DMS79 (cell line): ENCODE data around the gene MRPS27.

Source experiments
- DNase-seq: peaks from one replicate; lab custom pipeline; 2025; lab: John Stamatoyannopoulos, UW

Gene MRPS27

DNA sequence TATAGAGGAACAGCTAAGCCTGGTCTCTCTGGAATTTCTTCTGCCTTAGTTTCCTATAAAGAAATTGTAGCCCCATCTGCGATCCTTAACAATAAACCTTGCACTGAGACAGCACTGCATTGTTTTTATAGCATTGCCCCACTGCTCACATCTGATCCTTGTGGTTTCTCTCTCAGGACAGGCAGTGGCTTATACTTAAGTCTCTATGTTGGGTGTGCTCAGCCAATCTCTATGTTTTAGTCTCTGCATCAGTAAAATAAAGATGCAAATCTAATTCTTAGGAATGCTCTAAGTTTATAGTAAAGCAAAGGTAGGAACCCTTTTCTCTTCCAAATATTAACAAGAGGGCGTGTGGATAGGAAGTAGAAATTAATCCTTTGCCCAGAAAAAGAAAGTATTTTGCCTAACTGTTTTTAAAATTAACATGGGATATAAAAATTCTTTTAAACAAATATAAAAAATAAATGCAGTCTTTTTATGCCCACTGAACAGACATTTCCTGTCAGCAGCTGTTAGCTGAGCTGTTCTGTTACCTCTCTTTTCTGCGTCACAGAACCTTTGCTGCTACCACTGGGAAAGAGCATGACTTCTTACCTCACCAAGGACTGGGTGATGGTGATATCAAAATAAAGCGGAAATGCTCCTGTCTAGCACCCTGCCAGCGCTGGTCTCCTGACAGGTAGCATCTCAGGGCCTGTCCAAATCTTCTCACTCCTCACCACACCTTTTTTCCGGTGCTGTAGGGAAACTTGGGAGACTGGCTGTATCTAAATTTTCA lies 29.5 kb downstream of the MRPS27 start:
- no peak for DNase-seq

DNA sequence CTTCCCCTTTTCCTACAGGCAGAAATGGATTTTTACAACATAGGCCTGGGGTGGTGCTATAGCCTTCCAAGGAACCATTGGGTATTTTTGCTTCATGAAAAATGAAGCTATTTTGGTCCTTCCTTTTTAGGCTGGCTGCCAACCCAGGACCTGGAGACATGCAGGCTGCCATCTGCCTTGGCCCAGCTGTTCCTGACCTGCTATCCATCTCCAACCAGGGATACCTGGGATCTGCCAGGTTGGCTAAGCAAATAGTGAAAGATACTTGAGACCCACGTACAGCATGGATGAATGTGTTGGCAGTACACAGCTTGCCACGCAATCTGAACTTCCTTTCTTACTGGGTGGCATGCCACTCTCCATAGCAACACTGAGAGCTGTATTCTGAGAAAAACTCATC lies 31.1 kb downstream of the MRPS27 start:
- peak; percentile 78 for DNase-seq

DNA sequence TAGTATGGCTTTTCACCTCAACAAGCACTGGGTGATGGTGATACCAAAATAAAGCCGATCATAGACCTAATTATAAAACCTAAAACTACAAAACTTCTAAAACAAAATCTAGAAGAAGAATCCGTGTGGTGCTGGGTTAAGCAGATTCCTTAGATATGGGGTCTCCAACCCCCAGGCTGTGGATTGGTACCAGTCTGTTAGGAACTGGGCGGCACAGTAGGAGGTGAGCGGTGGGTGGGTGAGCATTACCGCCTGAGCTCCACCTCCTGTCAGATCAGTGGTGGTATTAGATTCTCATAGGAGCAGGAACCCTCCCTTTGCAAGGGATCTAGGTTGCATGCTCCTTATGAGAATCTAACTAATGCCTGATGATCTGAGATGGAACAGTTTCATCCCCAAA lies 33.2 kb downstream of the MRPS27 start:
- no peak for DNase-seq

DNA sequence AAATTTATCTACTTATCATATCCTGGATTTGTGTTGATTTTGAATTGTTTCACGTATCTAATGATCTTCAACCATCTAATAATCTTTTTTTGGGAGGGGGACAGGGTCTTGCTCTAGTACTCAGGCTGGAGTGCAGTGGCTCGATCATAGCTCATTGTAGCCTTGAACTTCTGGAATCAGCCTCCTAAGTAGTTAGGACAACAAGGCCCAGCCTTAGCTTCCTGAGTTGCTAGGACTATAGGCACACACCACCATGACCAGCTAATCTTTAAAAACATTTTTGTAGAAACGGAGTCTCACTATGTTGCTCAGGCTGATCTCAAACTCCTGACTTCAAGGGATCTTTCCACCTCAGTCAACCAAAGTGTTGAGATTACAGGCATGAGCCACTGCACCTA lies 34.6 kb downstream of the MRPS27 start:
- no peak for DNase-seq

DNA sequence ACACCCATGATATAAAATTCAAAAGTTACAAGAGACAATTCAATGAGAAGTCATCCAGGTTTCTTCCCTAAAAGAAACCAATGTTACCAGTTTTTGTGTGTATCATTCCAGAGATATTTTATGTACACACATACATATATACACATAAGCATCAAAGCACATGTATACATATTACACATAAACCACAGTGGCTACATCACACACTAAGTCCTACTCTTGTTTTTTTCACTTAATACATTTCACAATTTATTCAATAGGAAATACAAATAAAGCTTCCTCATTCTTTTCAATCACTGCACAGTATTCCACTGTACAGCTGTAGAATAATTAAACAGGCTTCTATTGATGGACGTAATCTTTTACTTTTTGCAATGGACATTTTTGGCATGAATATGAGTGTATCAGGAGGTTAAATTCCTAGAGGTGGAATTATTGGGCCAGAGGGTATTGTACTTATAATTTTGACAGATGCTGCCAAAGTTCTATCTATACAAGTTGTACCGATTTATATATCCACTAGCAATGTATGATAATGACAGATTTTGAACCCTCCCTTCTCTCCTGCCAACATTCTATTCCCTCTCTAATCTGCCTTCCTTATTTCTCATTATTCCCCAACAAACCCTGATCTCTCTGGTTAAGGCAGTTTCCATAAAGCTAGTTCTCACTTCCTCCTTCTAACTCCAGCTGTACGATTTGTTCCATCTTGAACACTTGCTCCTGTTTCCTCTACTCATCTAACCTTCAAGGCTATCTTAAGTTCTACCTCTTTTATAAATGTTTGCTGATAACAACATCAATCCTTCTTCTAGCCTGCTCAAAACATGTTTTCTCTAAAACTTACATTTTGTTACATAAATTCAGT lies 35.2 kb downstream of the MRPS27 start:
- DNase-seq, result no peak

DNA sequence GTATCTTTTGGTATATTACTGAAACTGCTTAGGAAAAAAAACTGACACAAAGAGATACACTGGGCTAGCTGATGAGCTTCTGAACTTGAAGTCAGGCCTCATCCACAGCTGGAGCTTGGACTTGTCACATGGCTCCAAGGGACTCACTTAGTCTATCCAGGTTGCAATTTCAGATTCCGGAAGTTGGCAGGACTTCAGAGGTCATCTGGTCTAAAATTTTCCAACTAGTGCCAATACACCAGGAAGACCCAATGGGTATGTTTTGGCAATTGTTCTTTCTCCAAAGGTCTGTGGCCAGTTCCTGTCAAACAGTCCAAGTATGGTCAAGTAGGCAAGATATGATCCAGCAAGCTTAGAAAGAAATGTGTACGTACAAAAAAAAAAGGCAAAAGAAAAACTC lies 36.7 kb downstream of the MRPS27 start:
- no peak for DNase-seq

DNA sequence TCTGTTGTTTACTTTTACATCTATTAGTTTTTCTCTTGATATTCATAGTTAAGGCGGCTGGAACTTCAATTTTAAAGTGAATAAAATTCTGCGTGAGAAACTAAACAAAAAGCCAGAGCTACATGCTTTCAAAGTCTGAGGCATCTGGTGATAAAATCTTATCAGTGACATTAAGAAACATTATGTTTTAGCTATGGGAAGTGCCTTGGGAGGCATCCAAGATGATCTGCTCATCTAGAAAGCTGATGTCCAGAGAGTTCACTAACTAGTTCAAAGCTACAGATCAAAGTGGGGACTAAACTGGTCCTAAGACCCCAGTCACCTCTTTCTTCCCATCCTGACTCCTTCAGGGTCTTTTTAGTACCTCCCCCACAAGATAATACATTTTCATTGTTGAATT lies 37.2 kb downstream of the MRPS27 start:
- DNase-seq, result no peak

DNA sequence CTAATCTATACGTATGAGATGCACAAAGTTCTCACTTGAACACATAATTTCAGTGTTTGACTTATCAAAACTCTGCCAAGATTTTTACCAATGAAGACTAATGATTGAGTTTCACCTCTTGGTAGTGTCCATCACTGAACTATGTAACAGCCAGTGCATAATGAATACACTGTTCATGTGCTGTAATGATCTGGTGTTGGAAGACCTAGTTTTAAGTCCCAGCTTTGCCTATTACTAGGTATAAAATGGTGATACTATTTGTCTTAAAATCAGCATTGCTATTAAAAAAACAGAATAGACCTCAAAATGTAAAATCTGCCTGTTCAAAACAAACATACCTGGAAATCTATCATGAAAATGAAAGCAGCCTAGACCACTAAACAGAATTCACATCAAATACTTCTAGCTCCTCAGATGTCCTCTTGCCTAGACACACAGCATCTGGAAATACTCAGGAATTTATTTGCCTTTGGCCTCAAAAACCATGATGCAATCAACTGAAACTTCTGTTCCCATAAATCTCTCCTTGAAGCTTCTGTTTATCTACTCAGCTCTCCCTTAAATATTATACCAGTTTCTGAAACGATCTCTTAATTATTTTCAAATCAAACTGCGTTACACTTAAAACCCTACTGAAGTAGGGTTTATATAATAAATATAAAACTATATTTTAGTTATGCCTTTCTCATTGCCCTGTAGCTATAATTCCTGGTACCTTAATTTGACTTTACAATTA lies 38.1 kb downstream of the MRPS27 start:
- no peak for DNase-seq

DNA sequence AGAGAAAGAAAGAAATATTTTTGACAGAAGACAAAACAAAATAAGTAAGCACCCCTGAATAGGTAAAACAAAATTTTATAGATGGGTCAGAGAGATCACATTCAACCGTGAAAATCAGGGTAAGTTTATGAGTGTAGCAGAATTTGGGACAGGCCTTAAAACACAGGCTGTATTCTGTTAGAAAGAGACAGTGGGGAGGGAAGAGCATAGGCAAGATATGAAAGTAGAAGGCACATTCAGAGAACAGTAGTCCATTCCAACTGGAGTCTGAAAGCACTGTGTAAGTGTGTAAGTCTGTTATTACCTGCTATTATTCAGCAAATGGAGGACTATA lies 38.6 kb downstream of the MRPS27 start:
- no peak for DNase-seq

DNA sequence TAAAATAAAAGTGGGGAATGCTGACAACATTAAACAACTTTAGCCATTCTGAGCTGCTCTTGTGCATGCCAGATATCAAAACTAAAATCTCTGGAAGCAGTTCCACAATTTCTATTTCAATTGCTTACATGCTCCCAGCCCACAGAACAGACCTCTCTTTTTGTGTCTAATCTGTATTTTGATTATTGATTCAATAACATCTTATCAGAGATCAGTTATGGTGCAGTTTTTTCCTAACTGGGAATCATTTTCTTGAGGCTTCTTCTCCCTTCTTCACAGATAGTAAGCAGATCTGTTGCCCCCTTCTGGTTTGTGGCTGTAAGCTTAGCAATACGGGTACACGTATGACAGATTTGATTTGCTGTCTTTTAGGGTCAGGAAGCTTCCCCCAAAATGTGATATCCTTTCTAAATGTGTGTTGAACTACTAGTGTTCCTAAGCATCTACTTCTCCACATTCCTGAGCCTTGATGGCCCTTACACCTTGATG lies 39.4 kb downstream of the MRPS27 start:
- DNase-seq, result no peak

DNA sequence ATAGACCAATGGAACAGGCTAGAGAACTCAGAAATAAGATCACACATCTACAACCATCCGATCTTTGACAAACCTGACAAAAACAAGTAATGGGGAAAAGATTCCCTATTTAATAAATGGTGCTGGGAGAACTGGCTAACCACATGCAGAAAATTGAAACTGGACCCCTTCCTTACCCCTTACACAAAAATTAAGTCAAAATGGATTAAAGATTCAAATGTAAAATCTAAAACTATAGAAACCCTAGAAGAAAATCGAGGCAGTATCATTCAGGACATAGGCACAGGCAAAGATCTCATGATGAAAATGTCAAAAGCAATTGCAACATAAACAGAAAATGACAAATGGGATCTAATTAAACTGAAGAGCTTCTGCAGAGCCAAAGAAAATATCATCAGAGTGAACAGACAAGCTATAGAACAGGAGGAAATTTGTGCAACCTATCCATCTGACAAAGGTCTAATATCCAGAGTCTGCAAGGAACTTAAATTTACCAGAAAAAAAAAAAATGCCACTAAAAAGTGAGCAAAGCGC lies 43.8 kb downstream of the MRPS27 start:
- no peak for DNase-seq

DNA sequence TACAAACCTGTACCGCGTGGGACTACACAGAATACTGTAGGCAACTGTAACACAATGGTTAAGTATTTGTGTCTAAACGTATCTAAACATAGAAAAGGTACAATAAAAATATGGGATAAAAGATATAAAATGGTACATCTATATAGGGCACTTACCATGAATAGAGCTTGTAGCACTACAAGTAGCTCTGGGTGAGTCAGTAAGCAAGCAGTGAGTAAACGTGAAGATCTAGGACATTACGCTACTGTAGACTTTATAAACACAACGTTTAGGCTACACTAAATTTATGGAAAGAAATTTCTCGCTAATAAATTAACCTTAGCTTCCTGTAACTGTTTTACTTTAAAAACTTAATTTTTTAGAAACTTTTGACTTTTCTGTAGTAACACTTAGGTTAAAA lies 46.5 kb downstream of the MRPS27 start:
- DNase-seq, result no peak

DNA sequence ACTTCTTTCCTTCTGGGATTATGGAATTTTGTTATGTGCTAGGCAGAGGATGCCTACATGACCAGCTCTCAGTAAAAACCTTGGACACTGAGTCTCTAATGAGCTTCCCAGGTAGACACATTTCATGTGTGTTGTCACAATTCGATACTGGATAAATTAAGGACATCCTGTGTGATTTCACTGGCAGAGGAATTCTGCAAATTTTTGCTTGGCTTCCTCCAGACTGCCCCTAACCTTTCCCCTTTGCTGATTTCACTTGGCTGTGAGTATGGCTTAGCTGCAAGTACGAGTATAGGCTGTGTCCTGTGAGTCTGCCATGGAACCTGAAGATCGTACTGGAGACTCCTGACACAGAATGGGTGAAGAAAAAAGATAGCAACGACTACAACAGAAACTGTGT lies 47.6 kb downstream of the MRPS27 start:
- DNase-seq, result no peak

DNA sequence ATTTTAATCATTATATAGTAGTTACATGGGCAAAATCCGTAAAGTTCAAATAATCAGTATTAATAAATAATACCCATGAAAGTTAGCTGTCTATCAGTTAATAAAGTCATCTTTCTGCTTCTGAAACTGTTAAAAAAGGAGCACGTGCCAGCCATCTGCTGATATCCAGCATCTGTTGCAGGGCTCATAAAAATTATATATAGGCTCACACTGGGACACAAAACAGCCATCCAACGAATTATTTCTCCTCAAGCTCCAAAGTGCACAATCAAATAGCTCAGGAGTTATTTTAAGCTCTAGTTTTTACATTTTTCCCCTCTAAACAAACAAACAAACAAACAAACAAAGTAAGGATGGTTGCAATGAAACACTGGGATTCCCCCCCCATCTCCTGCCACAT lies 48.3 kb downstream of the MRPS27 start:
- no peak for DNase-seq

DNA sequence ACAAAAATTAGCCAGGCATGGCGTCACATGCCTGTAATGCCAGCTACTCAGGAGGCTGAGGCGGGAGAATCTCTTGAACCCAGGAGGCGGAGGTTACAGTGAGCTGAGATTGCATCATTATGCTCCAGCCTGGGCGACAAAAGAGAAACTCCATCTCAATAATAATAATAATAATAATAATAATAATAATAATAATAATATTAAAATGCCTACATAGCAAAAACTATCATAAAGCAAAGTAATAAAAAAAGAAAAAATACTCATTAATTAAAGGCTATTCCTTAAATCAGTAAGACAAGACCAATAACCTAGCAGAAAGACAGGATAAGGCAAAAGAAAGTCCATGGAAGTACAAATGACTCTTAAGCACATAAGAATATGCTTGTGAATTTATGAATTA lies 50.0 kb downstream of the MRPS27 start:
- DNase-seq, result no peak

DNA sequence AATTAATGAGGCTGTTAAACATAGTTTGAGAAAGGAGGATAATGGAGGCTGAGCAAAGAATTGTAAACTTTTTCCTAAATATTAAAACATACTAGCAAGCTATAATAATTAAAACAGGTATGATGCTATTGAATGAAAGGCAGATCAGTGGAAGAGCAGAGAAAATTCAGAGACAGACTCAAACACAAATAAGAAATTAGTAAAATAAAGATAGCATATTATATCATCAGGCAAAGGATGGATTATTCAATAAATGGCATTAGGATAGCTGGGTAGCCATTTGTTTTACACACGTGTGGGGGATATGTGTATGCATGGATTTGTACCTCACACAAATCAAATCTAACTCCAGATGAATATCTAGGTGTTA lies 50.6 kb downstream of the MRPS27 start:
- no peak for DNase-seq

DNA sequence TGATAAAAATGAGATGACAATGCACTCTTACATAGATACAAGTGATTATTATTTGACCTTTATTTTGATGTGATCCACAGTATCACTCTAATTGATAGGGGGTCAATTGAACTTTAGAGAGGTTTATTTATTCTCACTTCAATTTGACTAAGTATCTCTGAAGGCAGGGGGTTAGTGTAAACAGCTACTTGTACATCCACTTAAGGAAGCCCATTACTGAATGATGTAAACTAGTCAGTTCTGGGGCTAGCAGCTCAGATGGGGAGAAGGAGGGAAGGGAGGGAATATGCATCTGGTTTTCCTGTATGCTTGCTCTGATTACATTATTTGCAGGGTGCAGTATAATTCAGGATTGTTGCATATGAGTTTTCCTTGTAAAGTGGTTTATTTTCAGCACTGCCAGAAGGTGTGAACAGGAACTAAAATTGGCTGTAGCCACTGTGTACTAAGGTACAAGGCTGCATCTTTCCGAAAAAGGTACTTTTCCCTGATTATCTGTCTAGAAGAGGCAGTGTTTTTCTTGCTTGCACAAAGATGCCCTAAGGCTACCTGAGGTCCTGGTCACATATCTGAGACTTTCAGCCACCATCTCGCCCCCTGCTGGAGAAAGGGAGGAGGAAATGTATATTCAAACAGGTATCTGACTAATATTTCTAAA lies 51.2 kb downstream of the MRPS27 start:
- no peak for DNase-seq

DNA sequence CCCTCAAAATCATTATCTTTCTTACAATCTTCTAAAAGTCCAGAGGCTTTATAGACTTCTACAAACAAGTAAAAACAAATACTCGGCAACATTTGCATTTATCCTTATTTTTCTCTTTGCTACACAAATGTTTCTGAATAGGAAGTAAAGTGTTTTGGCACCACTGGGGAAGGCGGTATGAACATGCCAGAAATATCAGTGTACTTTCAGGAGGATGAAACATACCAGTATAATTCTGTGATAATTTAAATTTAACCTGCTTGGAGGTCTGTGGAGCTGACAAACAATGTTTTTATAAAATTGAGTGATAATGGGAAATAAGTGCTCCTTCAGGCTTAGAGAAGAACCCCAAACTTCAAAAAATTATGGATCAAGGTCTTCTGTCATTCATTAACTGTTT lies 51.8 kb downstream of the MRPS27 start:
- DNase-seq, result no peak

DNA sequence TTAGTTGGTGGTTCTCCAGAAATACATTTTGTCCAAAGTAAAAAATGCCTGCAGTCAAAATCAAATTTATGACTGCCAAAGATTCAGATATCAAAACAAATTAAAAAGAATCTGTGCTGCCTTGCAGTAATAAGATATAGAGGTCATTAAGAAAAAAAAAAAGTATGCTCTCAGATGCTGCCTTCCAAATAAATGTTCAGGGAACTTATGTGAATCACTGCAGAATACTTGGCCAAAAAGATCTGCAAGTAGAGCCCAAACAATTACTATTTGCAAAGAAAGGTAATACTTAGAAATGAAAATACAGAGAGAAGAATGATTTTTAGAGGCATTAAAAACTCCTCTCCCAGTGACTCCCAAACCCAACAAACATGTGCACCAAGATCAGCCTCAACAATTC lies 52.4 kb downstream of the MRPS27 start:
- no peak for DNase-seq

DNA sequence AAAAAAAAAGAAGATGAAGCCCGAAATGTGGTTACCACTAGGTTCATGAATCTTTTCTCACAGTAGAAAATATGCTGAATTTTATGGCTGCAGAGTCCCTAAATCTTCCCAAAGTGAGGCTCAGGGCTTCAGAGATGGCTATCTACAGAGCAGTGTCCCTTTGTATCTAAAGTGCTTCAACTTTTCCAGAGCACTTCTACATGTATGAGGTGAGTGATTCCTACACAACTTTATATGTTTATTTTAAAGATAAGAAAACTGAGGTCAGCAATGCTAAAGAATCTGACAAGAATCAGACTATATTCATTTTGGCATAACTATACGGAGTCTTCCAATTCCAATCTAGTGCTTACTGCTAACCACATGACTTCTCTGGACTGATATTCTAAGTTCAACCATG lies 53.2 kb downstream of the MRPS27 start:
- no peak for DNase-seq

DNA sequence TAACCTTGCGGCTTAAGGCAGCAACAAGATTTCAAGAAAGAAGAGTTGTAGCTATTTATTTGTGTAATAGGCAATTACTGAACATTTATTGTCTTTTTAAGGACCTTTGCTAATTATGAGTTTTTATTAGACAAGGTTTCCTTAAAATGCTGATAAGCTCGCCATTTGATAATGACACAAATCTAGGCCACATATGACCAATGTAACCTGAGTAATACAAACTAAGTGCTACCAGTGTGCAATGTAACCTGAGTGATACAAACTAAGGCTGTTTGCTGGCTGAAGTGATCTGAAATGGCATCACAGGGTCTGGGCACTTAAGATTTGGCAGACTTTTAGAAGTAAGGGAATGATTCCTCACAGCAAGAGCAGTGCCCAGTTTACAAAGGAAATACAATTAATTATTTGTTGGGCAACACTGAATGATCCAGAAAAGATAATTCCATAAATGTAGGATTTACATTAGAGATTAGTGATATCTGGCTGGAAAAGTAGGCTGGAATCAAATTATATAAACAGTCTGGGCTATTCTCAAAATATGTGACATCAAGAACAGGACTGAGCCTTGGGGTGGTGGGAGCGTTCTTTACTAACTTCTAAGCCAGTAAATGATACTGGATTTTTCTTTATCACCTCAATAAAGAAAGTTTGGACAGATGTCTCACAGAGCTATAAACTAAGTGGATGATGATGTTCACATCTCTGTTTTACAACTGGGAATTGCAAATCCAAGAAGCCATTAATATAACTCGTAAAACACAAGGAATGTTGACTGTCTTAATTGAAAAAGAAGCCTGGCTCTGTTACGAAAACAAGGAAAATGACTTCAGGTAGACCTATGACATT lies 54.8 kb downstream of the MRPS27 start:
- no peak for DNase-seq
